Renal pelvis (tissue), 4 donors: ENCODE data around the gene INO80D. TPM values are rescaled to one million over a fixed set of nuclear protein-coding genes. Genes with fewer than 3 reads are reported as not detected.
"Not testable (repeated sequence)": the region's sequence is repeated elsewhere in the genome, so short reads cannot be mapped to it uniquely, and the experiment has no call there.

Experiments used
- DNase-seq: peaks from one replicate; pipeline ENCODE4 v3.0.0-alpha.2; 2013
- polyA plus RNA-seq, 3 donors: library from polyadenylated mRNA; unstranded; fragments of 120-200 nt; gene quantifications; one replicate each; pipeline ENCODE4 v1.2.1, GENCODE V29; 2013; ENCODE audit not compliant: insufficient read length in 3 of 3

Gene INO80D
- polyA plus RNA-seq, 3 donors, result 8.2 to 10.7 (median 10.6) TPM

GRCh38 chr2:206031950-206032567 lies 53.9 kb downstream of the INO80D start:
- no peak for DNase-seq

GRCh38 chr2:206031162-206031784 lies 54.7 kb downstream of the INO80D start:
- no peak for DNase-seq

- no peak for DNase-seq
These were observed 57.9 kb downstream of the INO80D start for GRCh38 chr2:206028101-206028500.

- DNase-seq, result no peak
These were observed 62.8 kb downstream of the INO80D start for GRCh38 chr2:206023183-206023582.

- no peak for DNase-seq
These were observed 65.8 kb downstream of the INO80D start for GRCh38 chr2:206020171-206020570.

GRCh38 chr2:206015746-206016145 lies 70.2 kb downstream of the INO80D start:
- not testable (repeated sequence) for DNase-seq

GRCh38 chr2:206011795-206012194 lies 74.2 kb downstream of the INO80D start:
- DNase-seq, result no peak

GRCh38 chr2:206011018-206011614 lies 74.9 kb downstream of the INO80D start:
- DNase-seq, result no peak

- DNase-seq, result no peak
These were observed 81.8 kb downstream of the INO80D start for GRCh38 chr2:206004004-206004693.

- DNase-seq, result no peak
These were observed 83.5 kb downstream of the INO80D start for GRCh38 chr2:206002440-206002839.

GRCh38 chr2:206001912-206002311 lies 84.1 kb downstream of the INO80D start:
- DNase-seq, result no peak

- no peak for DNase-seq
These were observed 85.2 kb downstream of the INO80D start for GRCh38 chr2:206000776-206001175.

- DNase-seq, result no peak
These were observed 87.4 kb downstream of the INO80D start for GRCh38 chr2:205998583-205998982.

- no peak for DNase-seq
These were observed 89.8 kb downstream of the INO80D start for GRCh38 chr2:205996161-205996560.

- no peak for DNase-seq
These were observed 90.7 kb downstream of the INO80D start for GRCh38 chr2:205995260-205995659.

- DNase-seq, result peak; percentile 20
These were observed 91.6 kb downstream of the INO80D start for GRCh38 chr2:205994344-205994743.

- DNase-seq, result no peak
These were observed 95.9 kb downstream of the INO80D start for GRCh38 chr2:205990104-205990503.

GRCh38 chr2:205989271-205990071 lies 96.5 kb downstream of the INO80D start:
- DNase-seq, result peak; percentile 46

GRCh38 chr2:205988681-205989080 lies 97.3 kb downstream of the INO80D start:
- DNase-seq, result not testable (repeated sequence)

- no peak for DNase-seq
These were observed 97.7 kb downstream of the INO80D start for GRCh38 chr2:205988274-205988673.

- not testable (repeated sequence) for DNase-seq
These were observed 99.6 kb downstream of the INO80D start for GRCh38 chr2:205986334-205986733.

GRCh38 chr2:205984381-205984780 lies 101.6 kb downstream of the INO80D start:
- DNase-seq, result no peak
